ENCODE results near the gene PRUNE2.

- no peak for TF ChIP-seq EZH2 (IDR thresholded peaks at IDR 0.05)
- TF ChIP-seq POLR2AphosphoS5 (IDR thresholded peaks at IDR 0.05; ENCODE audit: borderline replicate concordance, low read depth, low read length), result no peak
- TF ChIP-seq FOXP2 (optimal IDR thresholded peaks at IDR 0.05; ENCODE audit: control extremely low read depth, extremely low read length, insufficient read depth), result no peak
Observed at GRCh38 chr9:76718166-76718565, 187.7 kb downstream of the PRUNE2 start.
